ENCODE data around the gene HOGA1.

- TF ChIP-seq GATA2 (IDR thresholded peaks at IDR 0.05; ENCODE audit: low read depth, low read length) (no peak), GATA3 (IDR thresholded peaks at IDR 0.05; ENCODE audit: low read depth, low read length) (no peak)
Observed at GRCh38 chr10:97587183-97587582, 3.0 kb downstream of the HOGA1 start.
